ENCODE results near the gene PANK4. TPM values are rescaled to one million over a fixed set of nuclear protein-coding genes. Genes with fewer than 3 reads are reported as not detected.
A peak's percentile ranks its signal among the peaks of the same experiment; 100 is the strongest.

The PANK4 gene
- total and polyA plus RNA-seq, 10 of the 15 experiments (the other 5 are each of a cell fraction or from before 2014, with no cell fraction given): 0.35 to 38.0 (median 18.6) TPM

DNA sequence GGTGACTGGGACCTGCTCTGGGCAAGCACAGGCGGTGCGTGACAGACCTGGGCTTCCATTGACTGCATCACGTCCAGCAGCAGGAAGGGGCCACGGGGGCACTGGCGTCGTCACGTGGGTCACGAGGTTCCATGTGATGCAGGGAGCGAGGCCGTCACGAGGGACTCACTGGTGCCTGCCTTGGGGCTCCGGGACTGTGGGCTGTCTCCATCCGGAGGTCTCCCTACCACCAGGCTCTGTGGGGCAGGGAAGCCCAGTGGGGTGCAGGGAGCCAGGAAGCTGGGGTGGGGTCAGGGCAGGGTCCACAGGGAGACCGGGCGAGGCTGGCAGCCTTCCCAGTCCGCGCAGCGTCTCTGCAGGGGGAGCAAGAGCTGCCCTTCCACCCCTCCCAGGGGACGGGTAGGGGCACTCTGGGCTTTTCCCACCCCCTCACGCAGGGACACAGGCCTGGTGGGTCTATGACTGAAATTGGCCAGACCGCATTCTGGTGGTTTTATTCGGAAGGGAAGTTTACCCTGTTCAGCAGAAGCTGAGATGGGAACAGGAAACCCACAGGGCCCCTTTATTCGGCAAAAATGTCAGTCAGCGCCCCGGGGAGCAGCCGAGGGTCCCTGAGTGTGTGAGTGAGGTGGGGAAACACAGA is 29.4 kb upstream of the PANK4 start (continued):
- no peak for TF ChIP-seq PML (IDR thresholded peaks at IDR 0.05; ENCODE audit: low read length)
- TF ChIP-seq JUNB (IDR thresholded peaks at IDR 0.05): no peak
- peak; percentile 96 to 97 for TF ChIP-seq BHLHE40 (IDR thresholded peaks at IDR 0.05; ENCODE audit: borderline replicate concordance in 1 of 2, low read depth in 2 of 2, low read length in 1 of 2)
- TF ChIP-seq, protein P1, sequence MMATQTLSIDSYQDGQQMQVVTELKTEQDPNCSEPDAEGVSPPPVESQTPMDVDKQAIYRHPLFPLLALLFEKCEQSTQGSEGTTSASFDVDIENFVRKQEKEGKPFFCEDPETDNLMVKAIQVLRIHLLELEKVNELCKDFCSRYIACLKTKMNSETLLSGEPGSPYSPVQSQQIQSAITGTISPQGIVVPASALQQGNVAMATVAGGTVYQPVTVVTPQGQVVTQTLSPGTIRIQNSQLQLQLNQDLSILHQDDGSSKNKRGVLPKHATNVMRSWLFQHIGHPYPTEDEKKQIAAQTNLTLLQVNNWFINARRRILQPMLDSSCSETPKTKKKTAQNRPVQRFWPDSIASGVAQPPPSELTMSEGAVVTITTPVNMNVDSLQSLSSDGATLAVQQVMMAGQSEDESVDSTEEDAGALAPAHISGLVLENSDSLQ (IDR thresholded peaks at IDR 0.05): peak; percentile 25; the same call in 1 of the 2 replicates
- 0 out of 2 replicates have a peak, but pooled peaks have one; percentile 45 for TF ChIP-seq PAX5 (IDR thresholded peaks at IDR 0.05; ENCODE audit: borderline replicate concordance, low read depth, low read length)
- TF ChIP-seq ZBTB33 (IDR thresholded peaks at IDR 0.05): no peak
- no peak for TF ChIP-seq PBX3 (IDR thresholded peaks at IDR 0.05; ENCODE audit: insufficient replicate concordance, low read depth, low read length)
- TF ChIP-seq JUND (IDR thresholded peaks at IDR 0.05; ENCODE audit: low read depth, low read length): no peak
- peak; percentile 75; the same call in 1 of the 2 replicates for TF ChIP-seq POLR2AphosphoS2 (IDR thresholded peaks at IDR 0.05; ENCODE audit: low read depth, low read length)
- TF ChIP-seq NR2C1 (IDR thresholded peaks at IDR 0.05): no peak
- no peak for TF ChIP-seq STAT1 (conservative IDR thresholded peaks at IDR 0.05)
- TF ChIP-seq KLF5 (IDR thresholded peaks at IDR 0.05; ENCODE audit: partially characterized antibody): no peak
- TF ChIP-seq ZNF384 (IDR thresholded peaks at IDR 0.05; ENCODE audit: borderline replicate concordance, low read depth, low read length): no peak
- TF ChIP-seq SIX5 (IDR thresholded peaks at IDR 0.05; ENCODE audit: low read depth, low read length, severe bottlenecking): no peak
- no peak for TF ChIP-seq ZZZ3 (IDR thresholded peaks at IDR 0.05; ENCODE audit: control insufficient read depth, insufficient read length, low read depth)
- peak; percentile 98 for TF ChIP-seq RAD51 (IDR thresholded peaks at IDR 0.05)
- TF ChIP-seq CREM (IDR thresholded peaks at IDR 0.05; ENCODE audit: low read depth): peak; percentile 19; the same call in 1 of the 2 replicates
- peak; percentile 24; the same call in 1 of the 2 replicates for TF ChIP-seq SPI1 (IDR thresholded peaks at IDR 0.05; ENCODE audit: borderline replicate concordance, insufficient read depth, low read depth, low read length)
- TF ChIP-seq CHD1 (IDR thresholded peaks at IDR 0.05; ENCODE audit: low read depth, low read length): no peak
- no peak for TF ChIP-seq SREBF1 (IDR thresholded peaks at IDR 0.05; ENCODE audit: low read length)
- TF ChIP-seq SRF (IDR thresholded peaks at IDR 0.05; ENCODE audit: low read depth in 2 of 2, low read length in 2 of 2): no peak
- no peak for TF ChIP-seq NFYB (IDR thresholded peaks at IDR 0.05; ENCODE audit: insufficient read depth, low read depth, low read length)
- TF ChIP-seq, protein P2, sequence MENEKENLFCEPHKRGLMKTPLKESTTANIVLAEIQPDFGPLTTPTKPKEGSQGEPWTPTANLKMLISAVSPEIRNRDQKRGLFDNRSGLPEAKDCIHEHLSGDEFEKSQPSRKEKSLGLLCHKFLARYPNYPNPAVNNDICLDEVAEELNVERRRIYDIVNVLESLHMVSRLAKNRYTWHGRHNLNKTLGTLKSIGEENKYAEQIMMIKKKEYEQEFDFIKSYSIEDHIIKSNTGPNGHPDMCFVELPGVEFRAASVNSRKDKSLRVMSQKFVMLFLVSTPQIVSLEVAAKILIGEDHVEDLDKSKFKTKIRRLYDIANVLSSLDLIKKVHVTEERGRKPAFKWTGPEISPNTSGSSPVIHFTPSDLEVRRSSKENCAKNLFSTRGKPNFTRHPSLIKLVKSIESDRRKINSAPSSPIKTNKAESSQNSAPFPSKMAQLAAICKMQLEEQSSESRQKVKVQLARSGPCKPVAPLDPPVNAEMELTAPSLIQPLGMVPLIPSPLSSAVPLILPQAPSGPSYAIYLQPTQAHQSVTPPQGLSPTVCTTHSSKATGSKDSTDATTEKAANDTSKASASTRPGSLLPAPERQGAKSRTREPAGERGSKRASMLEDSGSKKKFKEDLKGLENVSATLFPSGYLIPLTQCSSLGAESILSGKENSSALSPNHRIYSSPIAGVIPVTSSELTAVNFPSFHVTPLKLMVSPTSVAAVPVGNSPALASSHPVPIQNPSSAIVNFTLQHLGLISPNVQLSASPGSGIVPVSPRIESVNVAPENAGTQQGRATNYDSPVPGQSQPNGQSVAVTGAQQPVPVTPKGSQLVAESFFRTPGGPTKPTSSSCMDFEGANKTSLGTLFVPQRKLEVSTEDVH (IDR thresholded peaks at IDR 0.05; ENCODE audit: low read depth, partially characterized antibody): no peak
- no peak for TF ChIP-seq RFX5 (IDR thresholded peaks at IDR 0.05; ENCODE audit: low read depth, low read length)
- no peak for TF ChIP-seq ZSCAN29 (IDR thresholded peaks at IDR 0.05)

All from GM12878 (cell line).